CD4-positive, alpha-beta T cell (primary cell): ENCODE measurements around the gene SSH3. TPM values are rescaled to one million over a fixed set of nuclear protein-coding genes. Genes with fewer than 3 reads are reported as not detected.
A peak's percentile ranks its signal among the peaks of the same experiment; 100 is the strongest.

Source experiments
- ATAC-seq: fragments of 200-7000 bp; cut with Tn5 transposase; one replicate; pipeline ENCODE4 v1.10.0; 2022; ENCODE audit warnings: mild to moderate bottlenecking; ENCODE audit not compliant: poor library complexity
- CTCF ChIA-PET: fragments of 350-600 bp; sonication (Branson Sonifier 250); formaldehyde crosslinking; loops from one replicate; lab custom pipeline; 2021; ENCODE audit warnings: antibody characterized with exemption, inconsistent platforms; lab: Charles Lee
- POLR2A ChIA-PET: fragments of 350-600 bp; sonication (Branson Sonifier 250); formaldehyde crosslinking; loops from one replicate; lab custom pipeline; 2021; ENCODE audit warnings: antibody characterized with exemption, inconsistent platforms; lab: Charles Lee
- DNase-seq, 14 experiments: peaks; one replicate each; pipeline ENCODE4 v3.0.0-alpha.2; 2013 to 2020; ENCODE audit warnings: mixed read lengths in 2 of 14
- H3K27ac ChIP-seq, 2 donors: one replicate each; pipeline versions ENCODE4 v1.5.1 to v1.7.0; 2013; ENCODE audit warnings: low read length in 2 of 2, low read depth in 1 of 2, mild to moderate bottlenecking in 1 of 2
- H3K27me3 ChIP-seq, 2 experiments: 1 replicate in 1 of 2; 2 replicates in 1 of 2; pipeline versions ENCODE4 v1.6.1 to v1.7.0; 2013; ENCODE audit warnings: low read length in 2 of 2, control low read depth in 1 of 2, mild to moderate bottlenecking in 1 of 2, moderate library complexity in 1 of 2; ENCODE audit not compliant: insufficient read depth in 2 of 2, control insufficient read depth in 1 of 2
- H3K36me3 ChIP-seq: one replicate; pipeline ENCODE4 v1.6.1; 2013; ENCODE audit warnings: low read length, control low read depth; ENCODE audit not compliant: insufficient read depth
- H3K4me1 ChIP-seq: one replicate; pipeline ENCODE4 v1.6.1; 2013; ENCODE audit warnings: low read length, control low read depth; ENCODE audit not compliant: insufficient read depth
- H3K4me3 ChIP-seq: one replicate; pipeline ENCODE4 v1.5.1; 2013; ENCODE audit warnings: mild to moderate bottlenecking, low read length, moderate library complexity
- H3K9me3 ChIP-seq, 2 experiments: 1 replicate in 1 of 2; 2 replicates in 1 of 2; pipeline versions ENCODE4 v1.6.1 to v1.7.0; 2013; ENCODE audit warnings: low read length in 2 of 2, mild to moderate bottlenecking in 2 of 2, control low read depth in 1 of 2, moderate library complexity in 1 of 2; ENCODE audit not compliant: control insufficient read depth in 1 of 2, insufficient read depth in 1 of 2
- H3K27ac Mint-ChIP-seq: one replicate; pipeline ENCODE4 v1.8.0; 2020; ENCODE audit warnings: mixed read lengths
- H3K27me3 Mint-ChIP-seq: one replicate; pipeline ENCODE4 v1.8.0; 2021; ENCODE audit warnings: mixed read lengths
- H3K36me3 Mint-ChIP-seq: one replicate; pipeline ENCODE4 v1.8.0; 2021; ENCODE audit warnings: low read depth, mixed read lengths
- H3K4me1 Mint-ChIP-seq: one replicate; pipeline ENCODE4 v1.8.0; 2021; ENCODE audit warnings: low read depth, mixed read lengths
- H3K4me3 Mint-ChIP-seq: one replicate; pipeline ENCODE4 v1.8.0; 2020; ENCODE audit warnings: mild to moderate bottlenecking, mixed read lengths
- H3K9me3 Mint-ChIP-seq: one replicate; pipeline ENCODE4 v1.8.0; 2020; ENCODE audit warnings: mixed read lengths
- CTCF ChIP-seq: fragments of 200-600 bp; IDR thresholded peaks from one replicate; pipeline ENCODE4 v1.8.0; 2022; ENCODE audit warnings: antibody characterized with exemption, mild to moderate bottlenecking
- intact Hi-C, 2 experiments: fragments of 100-400 bp; cut with DNase I in 1 of 2; cut with micrococcal nuclease in 1 of 2; formaldehyde crosslinking; loops; one replicate each; pipeline versions ENCODE4 v1.15.1 to v1.9.0; 2023 to 2025; cut with DNase I, micrococcal nuclease
- total RNA-seq, 174 experiments: library from RNA in 2 of 174; stranded (reverse) in 2 of 174; gene quantifications; one replicate each; pipeline ENCODE4 v1.2.3 and lab custom pipeline; 2021 to 2026

The SSH3 gene
- total RNA-seq, 2 experiments from 2014 or later, result 8.5 to 8.8 TPM

GRCh38 chr11:67288452-67289225 is 14.7 kb upstream of the SSH3 start:
- H3K4me1 Mint-ChIP-seq, result peaks cover 49% of the 10 kb centered on the region
- intact Hi-C loops, result loop anchor here (1.0 to 10.0 kb wide), 5 partner anchors 11 to 196 kb away; partner anchors contain the start of gene AIP (in 1 of the 2)
- peaks cover 85% of the 10 kb centered on the region for H3K36me3 Mint-ChIP-seq
- Histone ChIP-seq H3K27ac (peak overlapping the region; percentile 90 to 95), H3K4me3 (peak overlapping the region; percentile 91), H3K4me1 (peaks cover 86% of the 10 kb centered on the region), H3K36me3 (peaks cover 69% of the 10 kb centered on the region), H3K9me3 (no peaks in the 10 kb centered on the region), H3K27me3 (no peaks in the 10 kb centered on the region)
- no peaks in the 10 kb centered on the region for H3K27me3 Mint-ChIP-seq
- H3K4me3 Mint-ChIP-seq, result peak overlapping the region; percentile 83
- DNase-seq, result peak; percentile 79 to 95 (median 89)
- ChIA-PET CTCF (interaction anchor here (0.8 to 4.5 kb wide), 12 partner anchors 9 to 94 kb away, joined by 3 to 38 read pairs (median 5); partner anchors contain the start of gene GRK2), POLR2A (interaction anchor here (0.5 to 5.5 kb wide), 22 partner anchors 10 to 650 kb away, joined by 3 to 191 read pairs (median 6); partner anchors contain the start of genes AIP, GRK2, KDM2A and POLD4)
- peak overlapping the region; percentile 90 for H3K27ac Mint-ChIP-seq
- peak; percentile 48 for TF ChIP-seq CTCF
- H3K9me3 Mint-ChIP-seq, result no peaks in the 10 kb centered on the region
- ATAC-seq, result peak; percentile 63

GRCh38 chr11:67289226-67289650 is 14.1 kb upstream of the SSH3 start, which contains the start of gene ANKRD13D:
TSS of gene ANKRD13D (plus strand) at chr11:67289303. CDS start at chr11:67289461, 158 bp downstream.
- H3K4me1 ChIP-seq, result peaks cover 82% of the 10 kb centered on the region
- TF ChIP-seq CTCF, result peak; percentile 5
- ATAC-seq (peak; percentile 33), DNase-seq (peak in 2 of 14 experiments; percentile 35 to 44)
- H3K27ac Mint-ChIP-seq, result peak within 1 kb of the TSS; percentile 90
- H3K9me3 Mint-ChIP-seq, result no peaks in the 10 kb centered on the region
- intact Hi-C loops, result loop anchor here (1.0 to 10.0 kb wide), 2 partner anchors 28 to 196 kb away; partner anchors contain the start of gene AIP (in 1 of the 2)
- H3K27ac ChIP-seq, result peak within 1 kb of the TSS; percentile 90 to 95
- ChIA-PET CTCF (interaction anchor here (0.8 to 4.5 kb wide), 12 partner anchors 9 to 93 kb away, joined by 3 to 38 read pairs (median 5); partner anchors contain the start of gene GRK2), POLR2A (interaction anchor here (0.5 to 5.5 kb wide), 16 partner anchors 11 to 194 kb away, joined by 3 to 191 read pairs (median 10); partner anchors contain the start of genes AIP, GRK2, POLD4 and PPP1CA)
- no peaks in the 10 kb centered on the region for H3K9me3 ChIP-seq
- H3K36me3 Mint-ChIP-seq, result peaks cover 85% of the 10 kb centered on the region
- H3K4me1 Mint-ChIP-seq, result peaks cover 55% of the 10 kb centered on the region
- no peaks in the 10 kb centered on the region for H3K27me3 Mint-ChIP-seq
- peak within 1 kb of the TSS; percentile 91 for H3K4me3 ChIP-seq
- H3K4me3 Mint-ChIP-seq, result peak within 1 kb of the TSS; percentile 92
- H3K27me3 ChIP-seq, result no peaks in the 10 kb centered on the region
- peaks cover 63% of the 10 kb centered on the region for H3K36me3 ChIP-seq
